ENCODE data around the gene ALKBH7. TPM values are rescaled to one million over a fixed set of nuclear protein-coding genes. Genes with fewer than 3 reads are reported as not detected.

Gene ALKBH7
- total and polyA plus RNA-seq, 2 of the 13 experiments (the other 11 are each of a cell fraction or from before 2014, with no cell fraction given): 29.6 to 45.9 TPM

GRCh38 chr19:6417713-6418561 is 45.3 kb downstream of the ALKBH7 start (continued):
- TF ChIP-seq ZNF687 (CRISPR knock-in tag; IDR thresholded peaks at IDR 0.05) (peak; percentile 33), PAF1 (CRISPR knock-in tag; IDR thresholded peaks at IDR 0.05) (no peak), ZBTB33 (CRISPR knock-in tag; IDR thresholded peaks at IDR 0.05) (peak; percentile 99), CTCF (CRISPR knock-in tag; IDR thresholded peaks at IDR 0.05) (peak; percentile 65), HDAC1 (CRISPR knock-in tag; IDR thresholded peaks at IDR 0.05) (no peak), ZNF747 (CRISPR knock-in tag; IDR thresholded peaks at IDR 0.05; ENCODE audit: borderline replicate concordance) (no peak), ZBTB38 (CRISPR knock-in tag; IDR thresholded peaks at IDR 0.05) (0 out of 2 replicates have a peak, but pooled peaks have one; percentile 29), ZNF646 (CRISPR knock-in tag; IDR thresholded peaks at IDR 0.05) (no peak), HNRNPL (IDR thresholded peaks at IDR 0.05; ENCODE audit: low read depth, low read length) (peak; percentile 78; the same call in 1 of the 2 replicates), AGO2 (optimal IDR thresholded peaks at IDR 0.05; ENCODE audit: low read depth, low read length) (peak; percentile 77), ZNF740 (CRISPR knock-in tag; IDR thresholded peaks at IDR 0.05) (peak; percentile 58; the same call in 1 of the 2 replicates), FOXA3 (CRISPR knock-in tag; IDR thresholded peaks at IDR 0.05) (no peak), PHF20 (CRISPR knock-in tag; IDR thresholded peaks at IDR 0.05) (no peak)
